Measurements from ENCODE around the gene PLEKHH2.
A peak's percentile ranks its signal among the peaks of the same experiment; 100 is the strongest.

The PLEKHH2 gene

DNA sequence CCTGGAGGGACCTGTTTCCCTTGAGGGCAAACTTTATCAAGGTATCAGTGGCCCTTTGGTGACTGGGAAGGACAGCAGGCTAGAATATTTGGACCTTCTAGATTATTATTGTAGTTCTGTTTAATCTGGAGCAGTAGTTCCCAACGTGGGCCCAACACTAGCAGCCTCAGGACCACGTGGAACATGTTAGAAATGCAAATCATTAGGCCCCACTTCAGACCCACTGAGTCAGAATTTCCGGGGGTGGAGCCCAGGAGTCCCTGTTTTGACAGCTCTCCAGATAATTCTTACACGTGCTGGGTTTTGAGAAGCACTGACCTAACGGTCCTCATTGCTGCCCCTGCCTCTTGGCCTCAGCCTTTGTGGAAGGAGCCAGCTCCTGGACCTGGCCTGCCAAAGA, 111.3 kb downstream of the PLEKHH2 start:
- H3K9me3 Mint-ChIP-seq = no peaks in the 10 kb centered on the region
- no peaks in the 10 kb centered on the region for H3K27me3 Mint-ChIP-seq
- peaks cover 8% of the 10 kb centered on the region for H3K4me1 Mint-ChIP-seq
- H3K27ac Mint-ChIP-seq = no peak overlapping the region
- ATAC-seq (peak; percentile 52), DNase-seq (peak; percentile 56)
- no peak overlapping the region for H3K4me3 Mint-ChIP-seq
- H3K36me3 Mint-ChIP-seq (ENCODE audit: low read depth) = no peaks in the 10 kb centered on the region

DNA sequence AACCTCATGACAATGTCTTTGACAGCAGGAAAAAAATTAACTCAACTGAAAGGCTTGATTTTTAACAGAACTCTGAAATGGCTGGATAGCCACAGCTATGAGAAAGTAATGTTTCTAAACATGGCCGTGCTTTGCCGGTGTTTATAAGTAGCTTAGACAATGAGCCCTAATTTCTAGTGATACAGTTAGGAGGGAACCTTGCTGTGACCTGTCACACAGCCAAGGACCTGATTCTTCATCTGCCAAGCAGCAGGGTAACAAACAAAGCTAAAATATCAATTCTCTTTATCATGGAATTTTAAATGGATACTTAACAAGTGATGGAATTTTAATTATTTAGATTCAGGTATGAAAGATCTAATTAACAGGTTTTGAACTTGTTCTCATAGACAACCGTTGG, 112.5 kb downstream of the PLEKHH2 start:
- no peaks in the 10 kb centered on the region for H3K36me3 Mint-ChIP-seq (ENCODE audit: low read depth)
- H3K9me3 Mint-ChIP-seq = no peaks in the 10 kb centered on the region
- H3K4me3 Mint-ChIP-seq = no peak overlapping the region
- H3K27me3 Mint-ChIP-seq = no peaks in the 10 kb centered on the region
- DNase-seq = no peak
- H3K4me1 Mint-ChIP-seq = peaks cover 8% of the 10 kb centered on the region
- no peak for ATAC-seq
- H3K27ac Mint-ChIP-seq = no peak overlapping the region

- no peaks in the 10 kb centered on the region for H3K27me3 Mint-ChIP-seq
- DNase-seq = no peak
- H3K4me1 Mint-ChIP-seq = peaks cover 8% of the 10 kb centered on the region
- H3K4me3 Mint-ChIP-seq = no peak overlapping the region
- no peak for ATAC-seq
- H3K27ac Mint-ChIP-seq = no peak overlapping the region
- H3K9me3 Mint-ChIP-seq = no peaks in the 10 kb centered on the region
- H3K36me3 Mint-ChIP-seq (ENCODE audit: low read depth) = no peaks in the 10 kb centered on the region
Measured at GRCh38 chr2:43751476-43751990, 114.5 kb downstream of the PLEKHH2 start.

- Mint-ChIP-seq H3K4me3 (no peak overlapping the region), H3K27ac (no peak overlapping the region), H3K36me3 (ENCODE audit: low read depth) (no peaks in the 10 kb centered on the region), H3K27me3 (no peaks in the 10 kb centered on the region), H3K4me1 (peaks cover 8% of the 10 kb centered on the region), H3K9me3 (no peaks in the 10 kb centered on the region)
- DNase-seq = no peak
- ATAC-seq = no peak
Measured at GRCh38 chr2:43752302-43752701, 115.2 kb downstream of the PLEKHH2 start.

DNA sequence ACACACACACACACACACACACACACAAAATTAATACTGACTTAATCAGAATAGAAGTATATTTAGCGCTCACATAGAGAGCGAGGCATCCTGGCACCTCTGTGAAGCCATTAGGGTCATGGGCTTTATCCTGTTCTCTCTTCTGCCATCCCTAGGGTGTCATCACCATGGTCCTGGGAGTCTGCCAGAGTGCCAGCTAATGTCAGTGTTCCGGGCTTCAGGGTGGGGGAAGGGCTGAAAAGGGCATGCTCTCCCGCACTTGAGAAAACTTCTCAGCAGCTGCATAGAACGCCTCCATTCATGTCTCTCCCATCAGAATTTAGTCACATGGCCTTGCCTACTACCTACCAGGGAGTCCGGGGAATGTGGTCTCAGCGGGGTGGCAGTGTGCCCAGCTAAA, 117.1 kb downstream of the PLEKHH2 start:
- no peaks in the 10 kb centered on the region for H3K4me1 Mint-ChIP-seq
- no peaks in the 10 kb centered on the region for H3K27me3 Mint-ChIP-seq
- no peaks in the 10 kb centered on the region for H3K36me3 Mint-ChIP-seq (ENCODE audit: low read depth)
- no peak overlapping the region for H3K4me3 Mint-ChIP-seq
- no peaks in the 10 kb centered on the region for H3K9me3 Mint-ChIP-seq
- H3K27ac Mint-ChIP-seq = no peak overlapping the region
- DNase-seq (no peak), ATAC-seq (no peak)

GRCh38 chr2:43758739-43759138, 121.7 kb downstream of the PLEKHH2 start:
- ATAC-seq = no peak
- Mint-ChIP-seq H3K4me3 (no peak overlapping the region), H3K27me3 (no peaks in the 10 kb centered on the region), H3K9me3 (no peaks in the 10 kb centered on the region), H3K36me3 (ENCODE audit: low read depth) (no peaks in the 10 kb centered on the region), H3K4me1 (peaks cover 3% of the 10 kb centered on the region), H3K27ac (no peak overlapping the region)
- DNase-seq = no peak

GRCh38 chr2:43759195-43759594, 122.1 kb downstream of the PLEKHH2 start:
- Mint-ChIP-seq H3K27ac (no peak overlapping the region), H3K36me3 (ENCODE audit: low read depth) (no peaks in the 10 kb centered on the region), H3K9me3 (no peaks in the 10 kb centered on the region), H3K27me3 (no peaks in the 10 kb centered on the region), H3K4me1 (peaks cover 3% of the 10 kb centered on the region), H3K4me3 (no peak overlapping the region)
- ATAC-seq (no peak), DNase-seq (no peak)

- peaks cover 15% of the 10 kb centered on the region for H3K4me1 Mint-ChIP-seq
- DNase-seq = no peak
- no peaks in the 10 kb centered on the region for H3K9me3 Mint-ChIP-seq
- no peaks in the 10 kb centered on the region for H3K27me3 Mint-ChIP-seq
- no peak overlapping the region for H3K4me3 Mint-ChIP-seq
- no peaks in the 10 kb centered on the region for H3K36me3 Mint-ChIP-seq (ENCODE audit: low read depth)
- ATAC-seq = peak; percentile 70
- H3K27ac Mint-ChIP-seq = peak overlapping the region; percentile 31
Measured at GRCh38 chr2:43762286-43762685, 125.2 kb downstream of the PLEKHH2 start.

GRCh38 chr2:43763091-43763490, 126.0 kb downstream of the PLEKHH2 start:
- ATAC-seq = no peak
- Mint-ChIP-seq H3K4me3 (no peak overlapping the region), H3K27ac (no peak overlapping the region), H3K4me1 (peaks cover 15% of the 10 kb centered on the region), H3K27me3 (no peaks in the 10 kb centered on the region), H3K9me3 (no peaks in the 10 kb centered on the region), H3K36me3 (ENCODE audit: low read depth) (no peaks in the 10 kb centered on the region)
- no peak for DNase-seq

DNA sequence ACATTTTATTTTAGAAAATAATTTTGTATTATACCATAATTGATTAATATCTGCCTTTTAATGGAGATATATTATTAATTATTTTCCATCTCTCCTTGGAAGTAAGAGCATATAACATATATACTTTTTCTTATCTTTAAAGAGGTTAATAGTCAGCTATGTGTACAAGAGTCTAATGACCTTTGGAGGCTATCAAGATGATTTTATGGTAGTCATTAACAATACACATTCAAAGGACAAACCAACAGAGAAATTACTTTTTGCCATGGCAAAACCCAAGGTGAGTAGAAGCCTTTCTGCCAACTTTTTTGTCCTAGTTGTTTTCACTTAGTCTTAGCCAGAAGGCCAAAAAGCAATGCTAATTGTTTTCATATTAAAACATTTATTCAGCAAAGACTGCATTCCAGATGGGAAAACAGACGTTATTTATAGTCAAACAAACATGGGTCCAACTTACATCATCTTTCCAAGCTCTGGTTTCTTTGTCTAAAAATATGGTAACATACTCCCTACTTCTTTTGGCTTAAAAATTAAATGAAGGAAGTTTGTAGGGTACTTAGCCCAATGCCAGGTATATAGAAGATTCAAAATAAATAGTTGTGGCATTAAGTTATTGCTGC, 127.1 kb downstream of the PLEKHH2 start:
- no peak for ATAC-seq
- Mint-ChIP-seq H3K9me3 (no peaks in the 10 kb centered on the region), H3K36me3 (ENCODE audit: low read depth) (no peaks in the 10 kb centered on the region), H3K4me1 (peaks cover 15% of the 10 kb centered on the region), H3K4me3 (no peak overlapping the region), H3K27ac (no peak overlapping the region), H3K27me3 (peaks cover 2% of the 10 kb centered on the region)
- no peak for DNase-seq

- H3K4me1 Mint-ChIP-seq = peaks cover 15% of the 10 kb centered on the region
- no peaks in the 10 kb centered on the region for H3K36me3 Mint-ChIP-seq (ENCODE audit: low read depth)
- H3K4me3 Mint-ChIP-seq = no peak overlapping the region
- DNase-seq = no peak
- no peaks in the 10 kb centered on the region for H3K9me3 Mint-ChIP-seq
- no peak for ATAC-seq
- peaks cover 4% of the 10 kb centered on the region for H3K27me3 Mint-ChIP-seq
- peak overlapping the region; percentile 29 for H3K27ac Mint-ChIP-seq
Measured at GRCh38 chr2:43766006-43766405, 128.9 kb downstream of the PLEKHH2 start.

DNA sequence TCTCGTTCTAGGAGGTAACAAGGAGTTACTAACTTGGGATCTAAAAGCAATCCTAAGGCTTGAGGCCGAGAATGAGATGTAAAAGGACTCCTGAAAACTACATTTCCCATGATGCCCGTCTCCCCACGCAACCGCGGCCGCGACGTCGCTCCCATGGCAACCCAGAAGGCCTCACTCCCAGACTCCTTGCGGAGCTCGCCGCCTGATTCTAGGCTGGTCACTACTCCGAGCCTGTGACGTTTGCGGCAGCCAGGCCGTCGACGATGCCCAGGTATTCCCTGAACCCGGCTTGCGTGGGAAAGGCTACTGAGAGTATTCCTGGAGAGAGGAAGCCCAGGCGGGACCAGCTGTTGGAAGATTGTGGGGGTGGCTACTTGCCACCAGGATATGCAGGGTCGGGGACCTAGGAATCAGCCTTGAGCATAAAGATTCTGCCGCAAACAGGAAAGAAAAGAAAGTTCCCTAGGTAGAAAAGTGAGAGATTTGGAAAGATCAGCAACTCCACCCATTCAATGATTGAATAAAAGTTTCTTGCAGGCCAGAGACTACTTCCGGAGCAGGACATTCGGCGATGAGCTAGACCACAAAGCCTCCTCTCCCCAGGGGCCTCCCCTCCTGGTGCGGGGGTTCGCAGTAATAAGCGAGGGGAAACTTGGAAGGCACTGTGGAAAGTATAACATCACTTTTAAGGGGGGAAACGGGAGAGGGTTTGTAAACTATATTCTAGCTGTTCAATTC, 137.0 kb downstream of the PLEKHH2 start, which contains the start of gene DYNC2LI1:
DYNC2LI1 (plus strand) TSS at position 164 of the 738 bp plus-strand sequence; CDS start at position 264, 100 bp downstream.
- Mint-ChIP-seq H3K4me1 (peaks cover 35% of the 10 kb centered on the region), H3K27me3 (peaks cover 3% of the 10 kb centered on the region)

GRCh38 chr2:43774617-43775016, 137.6 kb downstream of the PLEKHH2 start:
- Mint-ChIP-seq H3K27ac (peak overlapping the region; percentile 97), H3K4me1 (peaks cover 35% of the 10 kb centered on the region), H3K36me3 (ENCODE audit: low read depth) (peaks cover 9% of the 10 kb centered on the region), H3K4me3 (peak overlapping the region; percentile 91), H3K27me3 (no peaks in the 10 kb centered on the region), H3K9me3 (no peaks in the 10 kb centered on the region)
- ATAC-seq = no peak
- no peak for DNase-seq

More for the DNA sequence above, 137.0 kb downstream of the PLEKHH2 start, which contains the start of gene DYNC2LI1:
- peak; percentile 93 for ATAC-seq
- DNase-seq = peak; percentile 89
- Mint-ChIP-seq H3K27ac (peak within 1 kb of the TSS; percentile 97), H3K36me3 (ENCODE audit: low read depth) (peaks cover 5% of the 10 kb centered on the region), H3K4me3 (peak within 1 kb of the TSS; percentile 91), H3K9me3 (no peaks in the 10 kb centered on the region)

DNA sequence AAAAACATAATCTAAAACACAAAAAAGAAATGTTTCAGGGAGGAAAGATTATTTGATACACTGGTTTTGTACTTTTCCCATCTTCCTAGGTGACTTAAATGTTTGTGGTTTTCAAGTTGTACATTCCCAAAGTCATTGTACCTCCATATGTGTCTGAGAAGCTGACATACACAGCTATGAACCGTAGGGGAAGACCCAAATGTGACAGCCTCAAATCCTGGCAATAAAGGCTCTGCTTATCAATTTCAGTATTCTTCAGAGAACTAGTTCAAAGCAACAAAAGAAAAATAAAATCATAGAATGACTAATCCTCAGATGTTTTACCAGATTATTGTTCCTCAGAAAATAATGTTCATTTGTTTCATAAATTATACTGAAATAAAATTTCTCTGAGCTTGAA, 139.3 kb downstream of the PLEKHH2 start:
- no peaks in the 10 kb centered on the region for H3K9me3 Mint-ChIP-seq
- peaks cover 16% of the 10 kb centered on the region for H3K36me3 Mint-ChIP-seq (ENCODE audit: low read depth)
- H3K4me3 Mint-ChIP-seq = peak overlapping the region; percentile 1
- H3K27me3 Mint-ChIP-seq = no peaks in the 10 kb centered on the region
- peaks cover 35% of the 10 kb centered on the region for H3K4me1 Mint-ChIP-seq
- ATAC-seq = peak; percentile 47
- peak overlapping the region; percentile 71 for H3K27ac Mint-ChIP-seq
- DNase-seq = no peak

DNA sequence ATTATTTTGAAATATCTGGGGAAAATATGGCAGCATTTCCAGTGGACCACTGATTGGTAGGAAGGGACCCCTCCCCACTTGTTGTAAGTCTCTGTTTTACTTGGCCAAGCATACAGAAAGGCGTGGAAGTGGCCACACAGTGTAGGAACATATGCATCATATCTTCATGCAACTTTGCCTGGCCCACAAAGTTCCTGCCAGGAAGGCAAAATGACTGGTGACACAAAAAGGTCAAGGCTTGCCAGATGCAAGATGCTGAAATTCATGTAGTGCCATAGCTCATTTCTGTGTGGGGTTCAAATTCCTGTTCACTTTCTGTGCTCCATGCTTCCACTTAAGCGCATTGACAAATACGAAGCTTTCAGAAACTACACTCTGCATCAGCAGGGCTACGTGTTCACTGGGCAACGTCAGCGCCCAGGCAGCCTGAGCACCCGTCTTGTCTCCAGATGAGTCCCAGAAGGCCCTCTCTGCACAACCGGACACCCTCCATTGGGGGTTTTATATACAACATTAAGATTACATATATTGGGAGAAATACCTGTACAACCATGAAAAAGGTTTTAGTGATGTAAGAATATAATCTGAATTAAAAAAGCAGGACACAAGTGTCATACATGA, 140.4 kb downstream of the PLEKHH2 start:
- peak overlapping the region; percentile 42 for H3K4me3 Mint-ChIP-seq
- no peaks in the 10 kb centered on the region for H3K9me3 Mint-ChIP-seq
- peak overlapping the region; percentile 78 for H3K27ac Mint-ChIP-seq
- ATAC-seq = peak; percentile 56
- DNase-seq = peak; percentile 29
- H3K27me3 Mint-ChIP-seq = no peaks in the 10 kb centered on the region
- H3K36me3 Mint-ChIP-seq (ENCODE audit: low read depth) = peaks cover 16% of the 10 kb centered on the region
- H3K4me1 Mint-ChIP-seq = peaks cover 35% of the 10 kb centered on the region

All from activated naive CD8-positive, alpha-beta T cell treated with anti-CD3 and anti-CD28 coated beads, Interleukin-2, amount 50 U/mL, for 24 hours (primary cell).